Measurements from ENCODE around the gene VPS52.

GRCh38 chr6:33320315-33321181, 48.9 kb upstream of the VPS52 start:
- TF ChIP-seq CTCF (IDR thresholded peaks at IDR 0.05; ENCODE audit: insufficient read depth, low read length) (no peak), POLR2AphosphoS5 (IDR thresholded peaks at IDR 0.05; ENCODE audit: low read depth) (no peak)

All from HL-60 (cell line).